ENCODE results near the gene DLX2.
"Not testable (repeated sequence)": the region's sequence is repeated elsewhere in the genome, so short reads cannot be mapped to it uniquely, and the experiment has no call there.

Gene DLX2

GRCh38 chr2:172066394-172066886, 36.3 kb downstream of the DLX2 start:
- Mint-ChIP-seq H3K36me3 (ENCODE audit: low read depth) (no peaks in the 10 kb centered on the region), H3K9me3 (no peaks in the 10 kb centered on the region), H3K4me1 (ENCODE audit: low read depth) (peaks cover 5% of the 10 kb centered on the region), H3K27ac (no peak overlapping the region), H3K4me3 (no peak overlapping the region), H3K27me3 (ENCODE audit: low read depth) (peaks cover 25% of the 10 kb centered on the region)

GRCh38 chr2:172065111-172065510, 37.6 kb downstream of the DLX2 start:
- Mint-ChIP-seq H3K27me3 (ENCODE audit: low read depth) (peaks cover 14% of the 10 kb centered on the region), H3K36me3 (ENCODE audit: low read depth) (no peaks in the 10 kb centered on the region), H3K4me1 (ENCODE audit: low read depth) (peaks cover 5% of the 10 kb centered on the region), H3K9me3 (no peaks in the 10 kb centered on the region), H3K27ac (no peak overlapping the region), H3K4me3 (no peak overlapping the region)

GRCh38 chr2:172063446-172063845, 39.3 kb downstream of the DLX2 start:
- no peak overlapping the region for H3K27ac Mint-ChIP-seq
- H3K4me1 Mint-ChIP-seq (ENCODE audit: low read depth) = peaks cover 5% of the 10 kb centered on the region
- H3K9me3 Mint-ChIP-seq = no peaks in the 10 kb centered on the region
- H3K4me3 Mint-ChIP-seq = no peak overlapping the region
- H3K36me3 Mint-ChIP-seq (ENCODE audit: low read depth) = no peaks in the 10 kb centered on the region
- H3K27me3 Mint-ChIP-seq (ENCODE audit: low read depth) = peaks cover 4% of the 10 kb centered on the region

- no peak overlapping the region for H3K27ac Mint-ChIP-seq
Measured at GRCh38 chr2:172062402-172063004, 40.2 kb downstream of the DLX2 start.

GRCh38 chr2:172060118-172060517, 42.6 kb downstream of the DLX2 start:
- H3K36me3 Mint-ChIP-seq (ENCODE audit: low read depth); H3K27me3 Mint-ChIP-seq (ENCODE audit: low read depth); H3K4me1 Mint-ChIP-seq (ENCODE audit: low read depth); H3K27ac Mint-ChIP-seq; H3K4me3 Mint-ChIP-seq; H3K9me3 Mint-ChIP-seq: not testable (repeated sequence)

More at GRCh38 chr2:172062402-172063004, 40.2 kb downstream of the DLX2 start:
- H3K9me3 Mint-ChIP-seq = no peaks in the 10 kb centered on the region
- H3K4me1 Mint-ChIP-seq (ENCODE audit: low read depth) = peaks cover 3% of the 10 kb centered on the region
- no peak overlapping the region for H3K4me3 Mint-ChIP-seq
- H3K27me3 Mint-ChIP-seq (ENCODE audit: low read depth) = peaks cover 7% of the 10 kb centered on the region
- no peaks in the 10 kb centered on the region for H3K36me3 Mint-ChIP-seq (ENCODE audit: low read depth)

GRCh38 chr2:172058660-172059059, 44.0 kb downstream of the DLX2 start:
- Mint-ChIP-seq H3K9me3 (no peaks in the 10 kb centered on the region), H3K36me3 (ENCODE audit: low read depth) (no peaks in the 10 kb centered on the region), H3K27me3 (ENCODE audit: low read depth) (peaks cover 12% of the 10 kb centered on the region), H3K4me1 (ENCODE audit: low read depth) (no peaks in the 10 kb centered on the region), H3K4me3 (no peak overlapping the region), H3K27ac (no peak overlapping the region)

GRCh38 chr2:172056293-172056692, 46.4 kb downstream of the DLX2 start:
- no peaks in the 10 kb centered on the region for H3K9me3 Mint-ChIP-seq
- H3K27me3 Mint-ChIP-seq (ENCODE audit: low read depth) = peaks cover 8% of the 10 kb centered on the region

GRCh38 chr2:172053486-172053885, 49.2 kb downstream of the DLX2 start:
- Mint-ChIP-seq H3K27ac (no peak overlapping the region), H3K9me3 (no peaks in the 10 kb centered on the region), H3K36me3 (ENCODE audit: low read depth) (no peaks in the 10 kb centered on the region), H3K27me3 (ENCODE audit: low read depth) (peaks cover 12% of the 10 kb centered on the region), H3K4me3 (no peak overlapping the region), H3K4me1 (ENCODE audit: low read depth) (no peaks in the 10 kb centered on the region)

More at GRCh38 chr2:172056293-172056692, 46.4 kb downstream of the DLX2 start:
- Mint-ChIP-seq H3K4me3 (no peak overlapping the region), H3K4me1 (ENCODE audit: low read depth) (no peaks in the 10 kb centered on the region), H3K27ac (no peak overlapping the region), H3K36me3 (ENCODE audit: low read depth) (no peaks in the 10 kb centered on the region)

- no peaks in the 10 kb centered on the region for H3K36me3 Mint-ChIP-seq (ENCODE audit: low read depth)
- H3K4me3 Mint-ChIP-seq = no peak overlapping the region
- H3K27ac Mint-ChIP-seq = no peak overlapping the region
- peaks cover 7% of the 10 kb centered on the region for H3K27me3 Mint-ChIP-seq (ENCODE audit: low read depth)
- no peaks in the 10 kb centered on the region for H3K4me1 Mint-ChIP-seq (ENCODE audit: low read depth)
- no peaks in the 10 kb centered on the region for H3K9me3 Mint-ChIP-seq
Measured at GRCh38 chr2:172052000-172052983, 50.4 kb downstream of the DLX2 start.

- no peak overlapping the region for H3K4me3 Mint-ChIP-seq
- H3K27me3 Mint-ChIP-seq (ENCODE audit: low read depth) = peaks cover 7% of the 10 kb centered on the region
- no peak overlapping the region for H3K27ac Mint-ChIP-seq
- H3K9me3 Mint-ChIP-seq = no peaks in the 10 kb centered on the region
- H3K4me1 Mint-ChIP-seq (ENCODE audit: low read depth) = peaks cover 4% of the 10 kb centered on the region
- H3K36me3 Mint-ChIP-seq (ENCODE audit: low read depth) = no peaks in the 10 kb centered on the region
Measured at GRCh38 chr2:172050479-172051125, 52.1 kb downstream of the DLX2 start.

GRCh38 chr2:172049567-172050120, 53.1 kb downstream of the DLX2 start:
- H3K27ac Mint-ChIP-seq = no peak overlapping the region
- no peaks in the 10 kb centered on the region for H3K9me3 Mint-ChIP-seq
- H3K4me3 Mint-ChIP-seq = no peak overlapping the region
- H3K36me3 Mint-ChIP-seq (ENCODE audit: low read depth) = no peaks in the 10 kb centered on the region
- peaks cover 3% of the 10 kb centered on the region for H3K27me3 Mint-ChIP-seq (ENCODE audit: low read depth)
- peaks cover 4% of the 10 kb centered on the region for H3K4me1 Mint-ChIP-seq (ENCODE audit: low read depth)
